BE2C (cell line): ENCODE results near the gene CARD19.

Source experiments
- DNase-seq: peaks from one replicate; pipeline ENCODE4 v3.0.0-alpha.2; 2020
- H3K27me3 ChIP-seq: fragments of 250-450 bp; sonication (Bioruptor Pico); 2 replicates; pipeline ENCODE4 v1.5.1; 2020; ENCODE audit warnings: mild to moderate bottlenecking
- H3K36me3 ChIP-seq: fragments of 250-450 bp; sonication (Bioruptor Pico); 2 replicates; pipeline ENCODE4 v1.5.1; 2020; ENCODE audit warnings: mild to moderate bottlenecking
- H3K4me1 ChIP-seq: fragments of 250-450 bp; sonication (Bioruptor Pico); 2 replicates; pipeline ENCODE4 v1.5.1; 2020
- H3K4me3 ChIP-seq: 2 replicates; pipeline ENCODE4 v1.5.1; 2011; ENCODE audit warnings: low read depth, low read length
- H3K9me3 ChIP-seq: fragments of 250-450 bp; sonication (Bioruptor Pico); 2 replicates; pipeline ENCODE4 v1.5.1; 2020
- TF ChIP-seq, protein P1 (sequence below): IDR thresholded peaks from 2 replicates; pipeline ENCODE4 v1.5.1; 2012; ENCODE audit warnings: mild to moderate bottlenecking, low read depth, low read length

The CARD19 gene

GRCh38 chr9:93128715-93129224, 32.8 kb downstream of the CARD19 start:
- Histone ChIP-seq H3K27me3 (no peaks in the 10 kb centered on the region), H3K4me1 (peaks cover 16% of the 10 kb centered on the region; the same call in 1 of the 2 replicates), H3K9me3 (no peaks in the 10 kb centered on the region), H3K36me3 (peaks cover 6% of the 10 kb centered on the region; the same call in 1 of the 2 replicates), H3K4me3 (no peak overlapping the region)
- no peak for DNase-seq
- TF ChIP-seq, protein P1, sequence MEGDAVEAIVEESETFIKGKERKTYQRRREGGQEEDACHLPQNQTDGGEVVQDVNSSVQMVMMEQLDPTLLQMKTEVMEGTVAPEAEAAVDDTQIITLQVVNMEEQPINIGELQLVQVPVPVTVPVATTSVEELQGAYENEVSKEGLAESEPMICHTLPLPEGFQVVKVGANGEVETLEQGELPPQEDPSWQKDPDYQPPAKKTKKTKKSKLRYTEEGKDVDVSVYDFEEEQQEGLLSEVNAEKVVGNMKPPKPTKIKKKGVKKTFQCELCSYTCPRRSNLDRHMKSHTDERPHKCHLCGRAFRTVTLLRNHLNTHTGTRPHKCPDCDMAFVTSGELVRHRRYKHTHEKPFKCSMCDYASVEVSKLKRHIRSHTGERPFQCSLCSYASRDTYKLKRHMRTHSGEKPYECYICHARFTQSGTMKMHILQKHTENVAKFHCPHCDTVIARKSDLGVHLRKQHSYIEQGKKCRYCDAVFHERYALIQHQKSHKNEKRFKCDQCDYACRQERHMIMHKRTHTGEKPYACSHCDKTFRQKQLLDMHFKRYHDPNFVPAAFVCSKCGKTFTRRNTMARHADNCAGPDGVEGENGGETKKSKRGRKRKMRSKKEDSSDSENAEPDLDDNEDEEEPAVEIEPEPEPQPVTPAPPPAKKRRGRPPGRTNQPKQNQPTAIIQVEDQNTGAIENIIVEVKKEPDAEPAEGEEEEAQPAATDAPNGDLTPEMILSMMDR = no peak

DNA sequence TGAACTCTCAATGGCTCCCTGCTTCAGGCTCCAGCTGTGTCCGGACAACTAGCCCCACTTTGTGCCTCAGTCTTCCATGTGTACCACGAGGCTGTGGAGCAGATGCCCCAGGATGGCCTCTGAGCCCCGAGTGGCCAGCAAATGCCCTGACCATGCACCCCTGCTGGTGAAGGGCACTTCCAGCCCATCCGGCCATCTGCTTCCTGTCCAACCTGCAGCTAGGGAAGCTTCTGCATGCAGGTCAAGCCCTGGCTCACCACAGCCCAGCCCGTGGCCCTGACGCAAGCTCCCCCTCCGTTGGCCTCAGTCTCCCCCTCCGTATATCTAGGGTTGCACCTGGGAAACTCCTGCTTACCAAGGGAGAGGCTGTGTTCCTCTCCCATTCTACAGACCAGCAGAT, 33.3 kb downstream of the CARD19 start:
- no peak overlapping the region for H3K4me3 ChIP-seq
- H3K4me1 ChIP-seq = peaks cover 16% of the 10 kb centered on the region; the same call in 1 of the 2 replicates
- H3K27me3 ChIP-seq = no peaks in the 10 kb centered on the region
- no peaks in the 10 kb centered on the region for H3K9me3 ChIP-seq
- TF ChIP-seq, protein P1 = no peak
- DNase-seq = no peak
- H3K36me3 ChIP-seq = peaks cover 4% of the 10 kb centered on the region; the same call in 1 of the 2 replicates

DNA sequence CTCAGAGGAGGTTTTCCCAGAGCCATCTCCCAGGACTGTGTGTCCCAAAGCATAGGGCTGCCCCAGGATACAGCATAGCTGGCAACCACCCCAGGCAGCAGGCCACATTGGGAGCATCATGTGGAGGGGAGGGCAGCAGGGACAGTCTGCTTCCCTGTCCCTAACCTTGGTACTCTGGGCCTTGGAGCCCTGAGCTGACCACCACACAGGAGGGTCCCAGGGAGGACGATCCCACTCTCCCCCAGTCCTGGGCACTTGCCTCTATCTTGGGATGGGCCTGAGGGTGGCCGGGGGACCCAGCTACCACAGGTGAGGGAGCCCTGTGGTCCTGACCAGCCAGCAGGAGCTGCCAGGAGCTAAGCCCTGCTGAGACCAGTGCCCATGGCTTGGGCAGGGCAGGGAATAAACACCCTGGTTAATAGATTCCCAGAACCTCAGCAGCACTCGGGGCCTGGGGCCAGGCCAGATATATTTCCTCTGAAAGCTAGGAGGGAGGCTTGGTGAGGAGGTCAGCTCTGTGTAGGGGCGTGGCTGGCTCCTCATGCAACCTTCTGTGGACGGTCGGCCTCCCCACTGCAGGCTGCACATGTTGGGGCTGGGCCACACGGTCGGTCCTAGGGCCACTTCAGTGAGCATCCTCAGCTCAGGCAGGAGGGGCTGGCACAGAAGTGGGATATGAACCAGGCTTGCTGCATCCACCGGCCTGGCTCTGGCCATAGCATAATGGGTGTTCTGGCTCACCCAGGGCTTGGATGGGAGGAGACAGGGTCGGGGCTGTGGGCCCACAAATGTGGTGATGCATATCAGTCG, 33.9 kb downstream of the CARD19 start:
- Histone ChIP-seq H3K36me3 (peaks cover under 1% of the 10 kb centered on the region; the same call in 1 of the 2 replicates), H3K4me1 (peaks cover 16% of the 10 kb centered on the region; the same call in 1 of the 2 replicates)

DNA sequence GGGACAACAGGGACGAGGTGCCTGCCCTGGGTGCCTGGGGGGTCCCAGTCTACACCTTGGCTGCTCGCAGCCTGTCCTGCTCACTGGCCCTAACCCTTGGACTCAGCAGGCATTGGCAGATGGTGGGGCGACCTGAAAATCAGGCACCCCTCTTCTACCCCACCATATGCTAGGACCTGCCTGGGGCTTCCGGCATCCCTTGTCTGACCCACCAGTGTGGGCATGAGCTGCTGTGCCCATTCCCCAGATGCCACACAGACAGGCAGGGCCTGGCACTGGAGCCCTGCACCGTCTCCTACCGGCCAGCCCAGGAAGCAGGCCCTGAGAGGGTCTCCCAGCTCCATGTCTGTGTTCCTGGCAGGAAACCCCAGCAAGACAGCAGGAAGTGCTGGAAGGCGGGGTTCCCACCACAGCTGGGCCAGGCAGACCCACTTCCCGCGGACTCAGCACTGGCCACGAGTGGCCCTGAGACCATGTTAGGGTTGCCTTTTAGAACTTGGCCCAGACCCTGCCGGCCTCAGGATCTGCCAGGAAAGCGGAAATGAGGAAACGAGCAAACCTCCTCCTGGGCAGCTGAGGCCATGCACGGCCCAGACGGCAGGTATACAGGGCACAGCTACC, 35.0 kb downstream of the CARD19 start:
- peaks cover 16% of the 10 kb centered on the region; the same call in 1 of the 2 replicates for H3K4me1 ChIP-seq
- no peaks in the 10 kb centered on the region for H3K36me3 ChIP-seq
- no peak overlapping the region for H3K4me3 ChIP-seq
- no peak for DNase-seq
- H3K9me3 ChIP-seq = no peaks in the 10 kb centered on the region
- no peaks in the 10 kb centered on the region for H3K27me3 ChIP-seq
- TF ChIP-seq, protein P1 = no peak

More for the DNA sequence above, 33.9 kb downstream of the CARD19 start:
- no peak for DNase-seq
- H3K4me3 ChIP-seq = no peak overlapping the region
- TF ChIP-seq, protein P1 = no peak
- no peaks in the 10 kb centered on the region for H3K9me3 ChIP-seq
- H3K27me3 ChIP-seq = no peaks in the 10 kb centered on the region

- Histone ChIP-seq H3K36me3 (no peaks in the 10 kb centered on the region), H3K4me1 (peaks cover 15% of the 10 kb centered on the region; the same call in 1 of the 2 replicates), H3K27me3 (no peaks in the 10 kb centered on the region), H3K9me3 (no peaks in the 10 kb centered on the region), H3K4me3 (no peak overlapping the region)
- no peak for DNase-seq
- TF ChIP-seq, protein P1 = no peak
Observed at GRCh38 chr9:93131599-93132286, 35.7 kb downstream of the CARD19 start.
